LNCAP (cell line): ENCODE data around the gene PIP5K1B.

Experiments
- TF ChIP-seq, protein P1 (sequence below): fragments of 450-650 bp; IDR thresholded peaks from 2 replicates; pipeline ENCODE4 v1.5.1; 2017; ENCODE audit warnings: mild to moderate bottlenecking

The PIP5K1B gene

DNA sequence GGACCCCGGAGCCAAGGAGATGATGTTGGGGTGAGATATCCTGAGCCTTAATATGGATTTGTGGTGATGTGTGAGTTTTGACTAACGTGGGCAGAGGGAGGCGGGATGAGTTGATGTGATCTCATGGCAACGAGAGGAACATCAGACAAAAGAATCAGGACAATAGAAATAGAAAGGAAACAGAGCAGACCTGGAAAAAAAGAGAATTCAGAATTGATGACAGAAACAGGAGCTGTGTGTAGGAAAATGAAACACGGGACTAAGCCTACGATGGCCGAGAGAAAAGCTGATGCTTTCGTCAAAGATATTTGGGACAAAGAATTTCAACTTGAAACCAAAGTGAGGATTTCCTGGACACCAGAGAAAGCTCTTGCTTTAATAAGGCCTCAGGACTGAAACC is 298.0 kb downstream of the PIP5K1B start:
- TF ChIP-seq, protein P1, sequence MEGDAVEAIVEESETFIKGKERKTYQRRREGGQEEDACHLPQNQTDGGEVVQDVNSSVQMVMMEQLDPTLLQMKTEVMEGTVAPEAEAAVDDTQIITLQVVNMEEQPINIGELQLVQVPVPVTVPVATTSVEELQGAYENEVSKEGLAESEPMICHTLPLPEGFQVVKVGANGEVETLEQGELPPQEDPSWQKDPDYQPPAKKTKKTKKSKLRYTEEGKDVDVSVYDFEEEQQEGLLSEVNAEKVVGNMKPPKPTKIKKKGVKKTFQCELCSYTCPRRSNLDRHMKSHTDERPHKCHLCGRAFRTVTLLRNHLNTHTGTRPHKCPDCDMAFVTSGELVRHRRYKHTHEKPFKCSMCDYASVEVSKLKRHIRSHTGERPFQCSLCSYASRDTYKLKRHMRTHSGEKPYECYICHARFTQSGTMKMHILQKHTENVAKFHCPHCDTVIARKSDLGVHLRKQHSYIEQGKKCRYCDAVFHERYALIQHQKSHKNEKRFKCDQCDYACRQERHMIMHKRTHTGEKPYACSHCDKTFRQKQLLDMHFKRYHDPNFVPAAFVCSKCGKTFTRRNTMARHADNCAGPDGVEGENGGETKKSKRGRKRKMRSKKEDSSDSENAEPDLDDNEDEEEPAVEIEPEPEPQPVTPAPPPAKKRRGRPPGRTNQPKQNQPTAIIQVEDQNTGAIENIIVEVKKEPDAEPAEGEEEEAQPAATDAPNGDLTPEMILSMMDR = no peak

DNA sequence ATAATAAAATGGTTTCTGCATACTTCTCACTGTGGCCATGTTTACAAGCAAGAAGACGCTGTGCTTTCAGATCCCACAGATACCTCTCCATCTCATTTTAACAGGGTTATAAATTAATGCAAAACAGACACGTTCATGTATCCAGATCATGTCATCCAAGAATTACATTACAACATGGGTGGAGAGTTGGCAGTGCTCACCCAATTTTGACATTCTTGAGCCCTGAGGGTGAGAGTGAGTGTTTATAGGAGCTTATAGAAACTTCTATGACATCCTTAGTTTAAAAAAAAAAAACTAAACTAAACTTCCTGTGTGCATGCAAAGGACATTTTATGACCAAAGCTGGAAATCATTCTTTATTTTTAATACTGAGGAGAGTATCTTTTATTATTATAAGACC is 299.8 kb downstream of the PIP5K1B start:
- TF ChIP-seq, protein P1 = no peak

DNA sequence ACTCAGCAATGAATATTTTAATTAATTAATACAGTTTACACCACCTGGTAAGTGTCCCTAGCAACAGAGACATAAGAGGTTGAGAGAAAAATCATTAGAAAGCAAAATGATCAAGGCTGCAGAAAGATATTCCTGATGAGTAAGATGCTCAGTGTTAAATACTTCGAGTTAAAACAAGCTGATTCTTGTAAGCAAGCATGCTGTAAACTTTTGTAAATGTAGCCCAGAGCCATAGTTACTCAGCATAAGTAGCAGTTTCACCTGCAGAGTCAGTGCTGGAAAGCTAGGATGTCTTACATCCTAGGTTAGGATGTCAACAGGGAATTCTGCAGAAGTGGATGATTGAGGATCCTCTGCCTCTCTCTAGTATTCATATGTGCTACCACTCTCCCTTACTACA is 304.7 kb downstream of the PIP5K1B start:
- TF ChIP-seq, protein P1 = no peak

DNA sequence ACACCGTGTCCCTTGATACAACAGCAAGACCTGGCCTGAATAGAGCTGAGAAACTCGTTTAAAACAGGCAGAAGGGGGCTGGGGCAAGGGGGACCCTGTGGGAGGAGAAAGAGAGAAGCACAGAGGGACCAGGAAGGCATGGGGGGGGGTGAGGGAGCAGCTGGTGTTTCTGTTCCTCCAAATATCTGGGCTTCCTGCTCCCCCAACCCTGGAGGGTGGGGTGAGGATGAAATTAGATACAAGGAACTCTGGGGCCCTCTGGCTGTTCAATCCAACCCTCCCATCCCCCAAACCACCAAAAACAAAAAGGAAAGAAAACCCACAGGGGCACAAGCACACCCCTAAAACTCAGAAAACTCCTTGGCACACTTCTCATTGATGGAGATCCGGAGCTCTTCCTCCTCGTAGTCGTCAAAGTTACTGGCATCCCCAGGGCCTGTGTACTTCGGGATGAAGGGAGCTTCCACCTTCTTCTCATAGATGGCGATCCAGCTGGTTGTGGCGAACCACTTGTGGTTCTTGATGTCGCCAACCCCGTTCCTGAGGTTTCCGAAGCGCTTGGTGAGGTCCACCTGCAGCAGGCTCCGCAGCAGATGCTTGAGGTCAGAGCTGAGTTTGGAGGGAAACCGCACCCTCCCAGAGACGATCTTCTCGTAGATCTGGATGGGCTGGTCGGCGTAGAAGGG is 307.8 kb downstream of the PIP5K1B start:
- TF ChIP-seq, protein P1 = no peak

DNA sequence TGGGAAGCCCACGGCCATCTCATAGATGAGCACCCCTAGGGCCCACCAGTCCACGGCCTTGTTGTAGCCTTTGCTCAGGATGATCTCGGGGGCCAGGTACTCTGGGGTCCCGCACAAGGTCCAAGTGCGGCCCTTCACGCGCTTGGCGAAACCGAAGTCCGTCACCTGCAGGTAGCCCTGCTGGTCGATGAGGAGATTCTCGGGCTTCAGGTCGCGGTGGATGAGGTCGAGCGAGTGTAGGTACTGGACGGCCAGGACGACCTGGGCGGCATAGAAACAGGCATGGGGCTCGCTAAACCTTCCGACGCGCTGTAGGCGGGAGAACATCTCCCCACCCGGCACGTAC is 308.3 kb downstream of the PIP5K1B start:
- TF ChIP-seq, protein P1 = no peak

DNA sequence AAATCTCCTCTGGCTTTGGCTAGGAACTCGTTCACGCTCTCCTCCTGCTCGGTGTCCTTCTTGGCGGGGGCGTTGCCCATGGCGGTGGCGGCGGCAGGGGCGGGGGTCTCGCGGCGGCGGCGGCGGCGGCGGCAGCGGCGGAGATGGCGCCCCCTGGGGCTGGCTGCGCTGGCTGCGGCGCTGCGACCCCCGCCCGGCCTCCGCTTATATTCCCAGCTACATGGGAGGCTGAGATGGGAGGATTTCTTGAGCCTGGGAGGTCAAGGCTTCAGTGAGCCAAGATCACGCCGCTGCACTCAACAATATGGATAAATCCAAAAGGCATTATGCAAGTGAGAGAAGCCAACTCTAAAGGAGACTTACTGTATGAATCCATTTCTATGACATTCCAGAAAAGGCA is 309.0 kb downstream of the PIP5K1B start, which contains the start of gene PRKACG:
TSS of gene PRKACG (minus strand) at position 101 of the 400 bp plus-strand sequence. CDS start at position 80, 21 bp downstream.
- TF ChIP-seq, protein P1 = no peak

DNA sequence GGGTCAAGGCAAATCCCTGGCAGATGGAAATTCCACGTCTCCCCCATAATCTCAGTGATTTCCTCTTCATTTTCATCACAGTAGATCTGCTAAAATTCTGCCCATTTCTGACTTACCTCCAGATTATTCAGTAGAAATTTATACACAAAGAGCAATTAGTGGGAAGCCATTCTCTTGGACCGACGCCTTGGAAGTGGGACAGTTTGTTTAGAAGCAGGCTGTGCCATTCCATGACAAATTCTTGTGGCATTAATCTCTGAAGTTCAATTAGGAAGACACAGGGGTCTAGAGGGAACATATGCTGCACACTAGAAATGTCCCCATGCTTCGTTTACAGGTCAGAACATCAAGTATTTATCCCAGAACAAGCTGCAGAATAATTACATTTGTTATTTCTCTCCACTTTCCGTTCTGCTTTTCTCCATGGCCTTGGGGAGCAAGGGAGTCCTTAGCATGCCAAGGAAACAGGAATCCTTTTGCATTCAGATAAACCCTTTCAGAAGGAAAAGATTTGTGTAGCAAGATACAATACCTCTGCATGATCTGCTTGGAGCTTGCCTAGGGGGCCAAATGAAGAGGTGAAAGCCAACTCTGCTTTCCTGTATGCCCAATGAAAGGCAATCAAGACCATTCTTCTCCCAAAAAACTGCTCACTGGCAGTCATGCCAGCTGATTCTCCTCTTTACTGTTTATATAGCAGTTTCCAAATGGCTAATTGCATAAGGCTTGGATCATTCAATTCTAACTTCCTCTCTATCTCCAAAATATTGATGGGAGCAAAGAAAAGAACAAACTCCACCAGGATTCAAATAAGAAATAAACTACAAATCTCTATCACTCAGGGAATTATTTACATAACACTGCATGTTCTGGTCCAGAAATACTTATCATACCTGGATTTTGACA is 311.4 kb downstream of the PIP5K1B start:
- TF ChIP-seq, protein P1 = no peak
